Colonic mucosa (tissue), 4 donors: Measurements from ENCODE around the gene ATXN1. TPM values are rescaled to one million over a fixed set of nuclear protein-coding genes. Genes with fewer than 3 reads are reported as not detected.

Experiments
- DNase-seq: peaks from one replicate; pipeline ENCODE4 v3.0.0-alpha.2; 2020
- H3K27ac ChIP-seq: fragments of 200-600 bp; one replicate; pipeline ENCODE4 v1.8.0; 2021
- H3K27me3 ChIP-seq: fragments of 200-600 bp; one replicate; pipeline ENCODE4 v1.8.0; 2021
- H3K36me3 ChIP-seq: fragments of 200-600 bp; one replicate; pipeline ENCODE4 v1.8.0; 2021
- H3K4me1 ChIP-seq: fragments of 200-600 bp; one replicate; pipeline ENCODE4 v1.8.0; 2021; ENCODE audit warnings: mild to moderate bottlenecking
- H3K4me3 ChIP-seq: fragments of 200-600 bp; one replicate; pipeline ENCODE4 v1.8.0; 2021
- H3K9ac ChIP-seq, 2 donors: one replicate each; pipeline ENCODE4 v1.7.0; 2013; ENCODE audit warnings: control low read depth in 2 of 2, low read depth in 2 of 2, low read length in 2 of 2
- H3K9me3 ChIP-seq: fragments of 200-600 bp; one replicate; pipeline ENCODE4 v1.8.0; 2021
- CTCF ChIP-seq: fragments of 200-600 bp; IDR thresholded peaks from one replicate; pipeline ENCODE4 v1.8.0; 2022; ENCODE audit warnings: antibody characterized with exemption, mild to moderate bottlenecking
- intact Hi-C: fragments of 100-400 bp; cut with DNase I; formaldehyde crosslinking; loops from one replicate; pipeline ENCODE4 v1.14.1; 2022
- total RNA-seq, 2 donors: library from RNA; stranded (reverse); fragmentation: NEBNext Ultra II Directional in 1 of 2; extraction: Animal tissue kit (Norgen Biotek cat#: 25700) in 1 of 2; gene quantifications; one replicate each; pipeline ENCODE4 v1.2.1, GENCODE V29; 2021
- donor health status: healthy.
- donor health status: DM: no; HTN: no; CAD: no.
- donor health status: DM: no; HTN: no; CAD: no.

Gene ATXN1
- total RNA-seq, 2 donors from 2014 or later: 24.5 to 41.9 TPM

DNA sequence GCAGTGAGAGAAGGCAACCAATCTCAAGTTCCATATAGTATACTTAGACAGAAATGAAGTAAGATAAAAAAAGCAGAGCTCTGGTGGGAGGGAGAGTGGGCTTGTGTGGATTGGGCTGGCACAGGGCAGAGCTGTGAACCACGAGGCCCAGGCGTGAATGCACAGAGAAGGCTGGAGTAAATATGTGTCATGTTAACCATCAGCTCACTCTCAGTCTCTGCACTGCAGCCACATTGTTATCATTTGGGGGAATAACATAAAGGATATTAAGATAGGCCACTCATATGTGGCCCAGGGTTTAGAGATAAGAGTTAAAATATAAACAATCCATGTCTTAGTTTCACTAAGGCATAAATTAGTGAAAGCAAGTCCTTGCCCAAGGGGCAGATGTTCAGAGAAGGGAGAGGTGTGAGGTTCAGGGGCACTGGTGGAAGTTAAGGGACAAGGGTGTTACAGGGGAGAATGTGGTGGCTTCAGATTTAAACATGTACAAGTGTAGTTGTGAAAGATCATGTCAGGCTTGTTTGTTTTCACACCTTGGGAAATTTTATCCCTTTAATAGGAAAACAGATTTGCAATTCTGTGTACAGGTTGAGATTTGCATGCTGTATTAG, 508.5 kb downstream of the ATXN1 start:
- intact Hi-C loops: no loop called here
- no peak overlapping the region for H3K4me3 ChIP-seq
- no peak for TF ChIP-seq CTCF
- no peaks in the 10 kb centered on the region for H3K36me3 ChIP-seq
- no peaks in the 10 kb centered on the region for H3K4me1 ChIP-seq
- no peaks in the 10 kb centered on the region for H3K9me3 ChIP-seq
- no peaks in the 10 kb centered on the region for H3K27me3 ChIP-seq
- no peak overlapping the region for H3K27ac ChIP-seq
- H3K9ac ChIP-seq: no peak overlapping the region
- no peak for DNase-seq

DNA sequence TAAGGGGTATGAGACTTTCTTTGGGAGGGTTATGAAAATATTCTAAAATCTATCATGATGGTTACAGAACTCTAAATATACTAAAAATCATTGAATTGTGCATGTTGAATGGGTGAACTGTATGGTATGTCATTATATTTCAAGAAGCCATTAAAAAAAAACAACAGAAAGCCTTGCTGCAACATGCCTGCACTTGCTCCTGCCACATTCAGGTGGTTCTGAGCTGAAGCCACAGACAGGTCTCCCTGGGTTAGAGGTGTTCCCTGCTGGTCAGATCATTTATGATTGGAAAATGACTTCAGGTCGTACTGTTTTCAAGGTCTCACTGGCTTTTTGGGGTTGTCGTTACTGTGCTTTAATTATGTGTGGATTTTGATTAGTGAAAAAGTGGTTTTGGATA, 509.6 kb downstream of the ATXN1 start:
- Histone ChIP-seq H3K36me3 (no peaks in the 10 kb centered on the region), H3K4me3 (no peak overlapping the region), H3K27ac (no peak overlapping the region), H3K9ac (no peak overlapping the region), H3K4me1 (no peaks in the 10 kb centered on the region), H3K27me3 (no peaks in the 10 kb centered on the region), H3K9me3 (no peaks in the 10 kb centered on the region)
- intact Hi-C loops: no loop called here
- TF ChIP-seq CTCF: no peak
- no peak for DNase-seq

GRCh38 chr6:16249971-16250370, 511.3 kb downstream of the ATXN1 start:
- TF ChIP-seq CTCF: no peak
- Histone ChIP-seq H3K27ac (no peak overlapping the region), H3K27me3 (no peaks in the 10 kb centered on the region), H3K9me3 (no peaks in the 10 kb centered on the region), H3K36me3 (no peaks in the 10 kb centered on the region), H3K4me3 (no peak overlapping the region), H3K9ac (no peak overlapping the region), H3K4me1 (no peaks in the 10 kb centered on the region)
- intact Hi-C loops: no loop called here
- DNase-seq: no peak
